Mesendoderm (in vitro differentiated cells): ENCODE results near the gene CAMKMT.

Experiments
- DNase-seq: peaks from one replicate; pipeline ENCODE4 v3.0.0; 2013
- H2AK5ac ChIP-seq: 2 replicates; pipeline ENCODE4 v1.6.1; 2013; ENCODE audit warnings: low read length, inconsistent platforms
- H2BK120ac ChIP-seq: 2 replicates; pipeline ENCODE4 v1.6.1; 2013; ENCODE audit warnings: low read depth, mild to moderate bottlenecking, low read length, moderate library complexity, mixed read lengths
- H2BK15ac ChIP-seq: replicated peaks from 2 replicates; pipeline ENCODE4 v1.6.1; 2013; ENCODE audit warnings: low read depth, mild to moderate bottlenecking, moderate library complexity
- H2BK5ac ChIP-seq: 2 replicates; pipeline ENCODE4 v1.6.1; 2013; ENCODE audit warnings: low read length, inconsistent platforms
- H3K18ac ChIP-seq: 2 replicates; pipeline ENCODE4 v1.6.1; 2013; ENCODE audit warnings: mild to moderate bottlenecking, low read length, mixed read lengths
- H3K23ac ChIP-seq: one replicate; pipeline ENCODE4 v1.6.1; 2013; ENCODE audit warnings: low read length
- H3K27ac ChIP-seq: 2 replicates; pipeline ENCODE4 v1.5.1; 2013; ENCODE audit warnings: low read depth, mild to moderate bottlenecking, inconsistent platforms, low read length, moderate library complexity
- H3K27me3 ChIP-seq: 2 replicates; pipeline ENCODE4 v1.6.1; 2013; ENCODE audit warnings: low read length, control low read depth, mild to moderate bottlenecking, inconsistent platforms; ENCODE audit not compliant: insufficient read depth, poor library complexity
- H3K36me3 ChIP-seq: 2 replicates; pipeline ENCODE4 v1.6.1; 2013; ENCODE audit warnings: low read length, inconsistent platforms; ENCODE audit not compliant: control insufficient read depth, insufficient read depth
- H3K4ac ChIP-seq: one replicate; pipeline ENCODE4 v1.6.1; 2013; ENCODE audit warnings: low read depth, mild to moderate bottlenecking, low read length, moderate library complexity
- H3K4me1 ChIP-seq: 2 replicates; pipeline ENCODE4 v1.6.1; 2013; ENCODE audit warnings: low read depth, low read length, inconsistent platforms; ENCODE audit not compliant: control insufficient read depth
- H3K4me2 ChIP-seq: 2 replicates; pipeline ENCODE4 v1.6.1; 2013; ENCODE audit warnings: low read length
- H3K4me3 ChIP-seq: 2 replicates; pipeline ENCODE4 v1.5.1; 2013; ENCODE audit warnings: mild to moderate bottlenecking, low read length
- H3K56ac ChIP-seq: one replicate; pipeline ENCODE4 v1.6.1; 2013; ENCODE audit warnings: low read length
- H3K79me1 ChIP-seq: 2 replicates; pipeline ENCODE4 v1.6.1; 2013; ENCODE audit warnings: low read length, inconsistent platforms
- H3K79me2 ChIP-seq: 2 replicates; pipeline ENCODE4 v1.6.1; 2013; ENCODE audit warnings: mild to moderate bottlenecking, low read length; ENCODE audit not compliant: control insufficient read depth, insufficient read depth
- H3K9ac ChIP-seq: 2 replicates; pipeline ENCODE4 v1.6.1; 2013; ENCODE audit warnings: low read length, inconsistent platforms
- H4K5ac ChIP-seq: one replicate; pipeline ENCODE4 v1.6.1; 2013; ENCODE audit warnings: low read length
- H4K8ac ChIP-seq: one replicate; pipeline ENCODE4 v1.6.1; 2013; ENCODE audit warnings: low read depth, mild to moderate bottlenecking, control low read depth, low read length, moderate library complexity
- WGBS: extraction: QIAGEN DNeasy Blood & Tissue Kit; methylation state at CpG from one replicate; pipeline ENCODE4 v1.1.7; 2013; ENCODE audit warnings: low lambda C conversion rate, missing lambda C conversion rate; ENCODE audit not compliant: insufficient coverage; ENCODE audit errors: extremely low coverage; 5-methylcytosine and 5-hydroxymethylcytosine counted together

CAMKMT gene

GRCh38 chr2:44528595-44528994 is 166.8 kb downstream of the CAMKMT start:
- H3K79me2 ChIP-seq = no peaks in the 10 kb centered on the region
- no peaks in the 10 kb centered on the region for H3K27me3 ChIP-seq
- no peaks in the 10 kb centered on the region for H3K79me1 ChIP-seq
- no peak overlapping the region for H4K5ac ChIP-seq
- H3K4me1 ChIP-seq = no peaks in the 10 kb centered on the region
- H3K23ac ChIP-seq = no peak overlapping the region
- no CpG with 5 or more reads among the region's 1 CpG for WGBS
- H3K9ac ChIP-seq = no peak overlapping the region
- H2AK5ac ChIP-seq = no peak overlapping the region
- H2BK120ac ChIP-seq = no peak overlapping the region
- H3K18ac ChIP-seq = no peak overlapping the region
- H2BK5ac ChIP-seq = no peak overlapping the region
- H3K4me2 ChIP-seq = no peak overlapping the region
- H2BK15ac ChIP-seq = no peak overlapping the region
- no peaks in the 10 kb centered on the region for H3K36me3 ChIP-seq
- no peak overlapping the region for H3K4ac ChIP-seq
- no peak overlapping the region for H3K56ac ChIP-seq
- H3K4me3 ChIP-seq = no peak overlapping the region
- H3K27ac ChIP-seq = no peak overlapping the region
- no peak overlapping the region for H4K8ac ChIP-seq
- DNase-seq = no peak

GRCh38 chr2:44529448-44529847 is 167.7 kb downstream of the CAMKMT start:
- Histone ChIP-seq H3K4me3 (no peak overlapping the region), H3K4ac (no peak overlapping the region), H4K8ac (no peak overlapping the region), H2BK120ac (no peak overlapping the region), H2AK5ac (no peak overlapping the region), H3K27me3 (no peaks in the 10 kb centered on the region), H3K18ac (no peak overlapping the region), H3K23ac (no peak overlapping the region), H2BK15ac (no peak overlapping the region), H3K79me2 (no peaks in the 10 kb centered on the region), H3K4me2 (no peak overlapping the region), H3K36me3 (no peaks in the 10 kb centered on the region), H2BK5ac (no peak overlapping the region), H3K27ac (no peak overlapping the region), H4K5ac (no peak overlapping the region), H3K79me1 (no peaks in the 10 kb centered on the region), H3K4me1 (no peaks in the 10 kb centered on the region), H3K9ac (no peak overlapping the region), H3K56ac (no peak overlapping the region)
- DNase-seq = no peak

- no peaks in the 10 kb centered on the region for H3K36me3 ChIP-seq
- no peak overlapping the region for H4K8ac ChIP-seq
- H3K4me2 ChIP-seq = no peak overlapping the region
- H3K79me2 ChIP-seq = no peaks in the 10 kb centered on the region
- H3K79me1 ChIP-seq = no peaks in the 10 kb centered on the region
- no peak overlapping the region for H2BK15ac ChIP-seq
- DNase-seq = no peak
- H3K4me1 ChIP-seq = no peaks in the 10 kb centered on the region
- H3K56ac ChIP-seq = no peak overlapping the region
- H3K4ac ChIP-seq = no peak overlapping the region
- no peak overlapping the region for H2AK5ac ChIP-seq
- no peak overlapping the region for H3K27ac ChIP-seq
- no peak overlapping the region for H3K18ac ChIP-seq
- no peak overlapping the region for H3K4me3 ChIP-seq
- H2BK5ac ChIP-seq = no peak overlapping the region
- no peak overlapping the region for H3K23ac ChIP-seq
- H4K5ac ChIP-seq = no peak overlapping the region
- no peaks in the 10 kb centered on the region for H3K27me3 ChIP-seq
- H3K9ac ChIP-seq = no peak overlapping the region
- no peak overlapping the region for H2BK120ac ChIP-seq
- WGBS = no CpG with 5 or more reads among the region's 2 CpGs
Measured at GRCh38 chr2:44531289-44531688, 169.5 kb downstream of the CAMKMT start.

GRCh38 chr2:44532031-44532430 is 170.3 kb downstream of the CAMKMT start:
- H3K4me2 ChIP-seq = no peak overlapping the region
- H3K4me1 ChIP-seq = no peaks in the 10 kb centered on the region
- H2BK5ac ChIP-seq = no peak overlapping the region
- H3K79me1 ChIP-seq = no peaks in the 10 kb centered on the region
- no peak overlapping the region for H3K27ac ChIP-seq
- H3K79me2 ChIP-seq = no peaks in the 10 kb centered on the region
- no peak overlapping the region for H2AK5ac ChIP-seq
- no peak overlapping the region for H3K4ac ChIP-seq
- H3K4me3 ChIP-seq = no peak overlapping the region
- no CpG with 5 or more reads among the region's 2 CpGs for WGBS
- H4K8ac ChIP-seq = no peak overlapping the region
- H3K9ac ChIP-seq = no peak overlapping the region
- no peak overlapping the region for H2BK15ac ChIP-seq
- no peak overlapping the region for H3K18ac ChIP-seq
- DNase-seq = no peak
- H2BK120ac ChIP-seq = no peak overlapping the region
- no peak overlapping the region for H3K23ac ChIP-seq
- H4K5ac ChIP-seq = no peak overlapping the region
- no peaks in the 10 kb centered on the region for H3K36me3 ChIP-seq
- no peaks in the 10 kb centered on the region for H3K27me3 ChIP-seq
- H3K56ac ChIP-seq = no peak overlapping the region

- H3K36me3 ChIP-seq = no peaks in the 10 kb centered on the region
- no peak overlapping the region for H3K56ac ChIP-seq
- no CpG with 5 or more reads among the region's 1 CpG for WGBS
- H3K4me3 ChIP-seq = no peak overlapping the region
- H4K5ac ChIP-seq = no peak overlapping the region
- H3K27ac ChIP-seq = no peak overlapping the region
- H4K8ac ChIP-seq = no peak overlapping the region
- no peak overlapping the region for H2BK15ac ChIP-seq
- H3K9ac ChIP-seq = no peak overlapping the region
- H2BK120ac ChIP-seq = no peak overlapping the region
- H3K4ac ChIP-seq = no peak overlapping the region
- H3K23ac ChIP-seq = no peak overlapping the region
- H3K27me3 ChIP-seq = no peaks in the 10 kb centered on the region
- no peak overlapping the region for H3K4me2 ChIP-seq
- no peak for DNase-seq
- H3K18ac ChIP-seq = no peak overlapping the region
- H2AK5ac ChIP-seq = no peak overlapping the region
- no peak overlapping the region for H2BK5ac ChIP-seq
- no peaks in the 10 kb centered on the region for H3K79me1 ChIP-seq
- H3K4me1 ChIP-seq = no peaks in the 10 kb centered on the region
- no peaks in the 10 kb centered on the region for H3K79me2 ChIP-seq
Measured at GRCh38 chr2:44533508-44533907, 171.8 kb downstream of the CAMKMT start.

- no peaks in the 10 kb centered on the region for H3K27me3 ChIP-seq
- H3K4me1 ChIP-seq = no peaks in the 10 kb centered on the region
- no peak overlapping the region for H2BK15ac ChIP-seq
- no peak overlapping the region for H3K4me3 ChIP-seq
- no peak overlapping the region for H4K5ac ChIP-seq
- no peak for DNase-seq
- H3K23ac ChIP-seq = no peak overlapping the region
- no peak overlapping the region for H2BK5ac ChIP-seq
- no peak overlapping the region for H3K9ac ChIP-seq
- H3K4me2 ChIP-seq = no peak overlapping the region
- H4K8ac ChIP-seq = no peak overlapping the region
- no peak overlapping the region for H2BK120ac ChIP-seq
- no peak overlapping the region for H3K18ac ChIP-seq
- no peaks in the 10 kb centered on the region for H3K36me3 ChIP-seq
- H2AK5ac ChIP-seq = no peak overlapping the region
- no CpG with 5 or more reads among the region's 1 CpG for WGBS
- H3K4ac ChIP-seq = no peak overlapping the region
- no peaks in the 10 kb centered on the region for H3K79me2 ChIP-seq
- H3K27ac ChIP-seq = no peak overlapping the region
- no peaks in the 10 kb centered on the region for H3K79me1 ChIP-seq
- no peak overlapping the region for H3K56ac ChIP-seq
Measured at GRCh38 chr2:44535376-44535775, 173.6 kb downstream of the CAMKMT start.
